NCI-H1092 treated with DMSO at 0.1 percent for 48 hours (cell line): ENCODE results near the gene ECHDC1.
"Not testable (repeated sequence)": the region's sequence is repeated elsewhere in the genome, so short reads cannot be mapped to it uniquely, and the experiment has no call there.

Experiments
- DNase-seq: peaks from one replicate; lab custom pipeline; 2025; lab: John Stamatoyannopoulos, UW

The ECHDC1 gene, protein sequence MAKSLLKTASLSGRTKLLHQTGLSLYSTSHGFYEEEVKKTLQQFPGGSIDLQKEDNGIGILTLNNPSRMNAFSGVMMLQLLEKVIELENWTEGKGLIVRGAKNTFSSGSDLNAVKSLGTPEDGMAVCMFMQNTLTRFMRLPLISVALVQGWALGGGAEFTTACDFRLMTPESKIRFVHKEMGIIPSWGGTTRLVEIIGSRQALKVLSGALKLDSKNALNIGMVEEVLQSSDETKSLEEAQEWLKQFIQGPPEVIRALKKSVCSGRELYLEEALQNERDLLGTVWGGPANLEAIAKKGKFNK

DNA sequence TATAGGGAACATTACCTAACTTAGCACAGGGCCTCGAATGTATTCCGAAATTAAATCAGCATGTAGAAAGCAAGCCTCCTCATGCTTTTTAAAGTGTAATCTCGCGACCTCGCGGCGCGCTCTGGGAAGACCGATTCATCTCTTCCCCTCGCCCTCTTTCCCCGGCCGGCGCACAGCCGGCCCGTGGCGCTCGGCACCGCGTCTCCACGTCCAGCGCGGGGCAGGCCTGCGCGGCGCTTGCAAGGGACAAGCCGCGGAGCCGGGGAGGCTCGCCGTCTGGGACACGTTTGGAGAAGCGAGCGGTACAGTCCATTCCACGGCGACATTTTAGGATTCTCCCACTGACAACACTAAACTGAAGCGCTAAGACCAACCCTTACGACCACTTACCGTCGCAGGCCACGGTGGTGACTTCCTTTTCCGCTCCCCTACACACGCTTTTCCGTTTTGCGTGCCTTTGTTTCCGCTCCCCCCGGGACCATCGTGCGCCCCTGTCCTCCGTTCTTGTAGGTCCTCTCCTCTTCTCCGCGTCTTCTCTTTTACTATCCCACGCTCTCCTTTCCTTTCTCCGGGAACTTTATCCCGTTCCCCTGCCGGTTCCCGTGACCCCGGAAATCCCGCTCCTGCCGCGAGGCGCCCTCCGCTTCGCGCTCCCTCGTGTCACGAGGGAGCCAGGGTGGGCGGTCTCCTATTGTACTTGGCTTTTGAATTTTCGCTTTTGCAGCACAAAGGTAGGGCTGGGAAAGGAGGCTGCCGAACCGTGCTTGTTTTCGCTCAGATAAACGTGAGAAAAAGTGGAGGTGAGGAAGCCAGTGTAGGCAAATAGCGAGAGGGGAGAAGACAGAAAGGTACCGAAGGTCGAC is at the start of gene ECHDC1:
Gene ECHDC1, minus strand, starts transcription at position 664 of the 863 bp plus-strand sequence. CDS start 12,581 bp downstream, outside the sequence.
- DNase-seq, result peak; percentile 72

DNA sequence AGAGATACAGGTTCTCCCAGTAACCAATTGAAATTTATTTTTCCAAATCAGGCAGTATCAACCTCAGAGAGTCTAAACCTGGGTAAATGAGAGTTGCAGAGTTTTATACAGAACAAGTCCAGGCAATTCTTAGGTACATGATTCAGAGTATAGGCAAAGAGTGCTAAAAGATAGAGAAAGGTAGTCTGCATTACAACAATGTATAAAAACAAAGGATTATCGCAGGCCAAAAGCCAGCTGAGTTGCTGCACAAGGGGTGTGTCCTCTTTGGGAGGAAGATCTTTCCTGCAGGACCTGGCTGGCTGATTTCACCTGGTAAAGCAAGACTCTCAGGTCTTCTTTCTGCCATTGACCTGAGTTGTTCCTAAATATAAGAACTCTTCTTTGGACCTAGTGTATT is 48.9 kb upstream of the ECHDC1 start:
- no peak for DNase-seq

DNA sequence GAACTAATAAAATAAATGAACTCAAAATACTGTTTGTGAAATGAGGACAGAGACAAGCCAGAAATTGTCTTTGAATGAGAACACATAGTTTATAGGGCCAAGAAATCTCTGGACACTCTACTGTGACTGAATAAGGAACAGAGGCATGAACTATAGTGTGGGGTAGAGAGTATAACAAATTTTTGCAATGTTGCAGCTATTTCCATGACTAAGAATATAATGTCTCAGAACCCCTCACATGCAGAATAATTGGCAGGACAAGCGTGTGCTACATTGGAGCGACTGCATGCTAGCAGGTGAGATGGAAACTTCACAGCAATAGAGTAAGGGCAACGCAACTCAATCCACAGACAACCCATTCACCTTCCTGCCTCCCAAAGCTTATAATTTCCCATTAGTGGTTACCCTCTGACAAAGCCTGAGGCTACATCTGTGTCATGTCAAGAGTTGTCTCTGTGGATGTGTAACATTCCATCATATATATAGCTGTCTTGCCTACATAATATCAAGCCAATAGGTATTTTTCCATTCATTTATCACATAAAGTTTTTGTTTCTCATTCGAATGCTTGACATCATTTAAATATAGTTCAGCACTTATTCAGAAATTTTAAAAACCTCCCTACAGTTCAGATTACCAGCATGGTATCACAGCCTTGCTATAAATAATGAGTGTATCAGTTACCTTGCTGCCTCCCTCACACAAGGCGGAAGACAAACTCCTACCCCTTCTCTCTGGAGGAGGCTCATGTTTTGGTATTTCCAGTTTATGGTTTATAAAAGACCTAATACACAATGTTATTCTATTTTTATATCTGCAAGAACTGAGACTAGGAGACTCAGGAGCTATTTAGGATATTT is 47.9 kb upstream of the ECHDC1 start:
- DNase-seq, result no peak

DNA sequence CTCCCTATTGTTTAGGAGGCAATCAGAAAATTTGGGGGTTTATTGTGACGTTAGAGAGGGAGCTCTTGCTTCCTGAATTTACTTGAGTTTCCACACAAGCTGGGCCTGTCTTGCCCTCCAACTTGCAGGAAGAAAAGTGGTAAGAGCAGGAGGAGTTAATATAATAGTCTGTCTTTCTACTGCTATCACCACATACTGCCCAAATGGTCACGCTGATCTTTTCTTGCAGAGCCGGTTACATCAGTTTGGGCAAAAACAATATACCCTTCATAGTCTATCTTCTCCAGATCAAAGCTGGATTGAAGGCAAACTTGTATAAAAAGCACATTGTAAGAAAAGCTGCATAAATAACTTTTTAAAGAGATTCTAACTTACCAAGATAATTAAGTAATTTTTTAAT is 46.3 kb upstream of the ECHDC1 start:
- DNase-seq, result no peak

DNA sequence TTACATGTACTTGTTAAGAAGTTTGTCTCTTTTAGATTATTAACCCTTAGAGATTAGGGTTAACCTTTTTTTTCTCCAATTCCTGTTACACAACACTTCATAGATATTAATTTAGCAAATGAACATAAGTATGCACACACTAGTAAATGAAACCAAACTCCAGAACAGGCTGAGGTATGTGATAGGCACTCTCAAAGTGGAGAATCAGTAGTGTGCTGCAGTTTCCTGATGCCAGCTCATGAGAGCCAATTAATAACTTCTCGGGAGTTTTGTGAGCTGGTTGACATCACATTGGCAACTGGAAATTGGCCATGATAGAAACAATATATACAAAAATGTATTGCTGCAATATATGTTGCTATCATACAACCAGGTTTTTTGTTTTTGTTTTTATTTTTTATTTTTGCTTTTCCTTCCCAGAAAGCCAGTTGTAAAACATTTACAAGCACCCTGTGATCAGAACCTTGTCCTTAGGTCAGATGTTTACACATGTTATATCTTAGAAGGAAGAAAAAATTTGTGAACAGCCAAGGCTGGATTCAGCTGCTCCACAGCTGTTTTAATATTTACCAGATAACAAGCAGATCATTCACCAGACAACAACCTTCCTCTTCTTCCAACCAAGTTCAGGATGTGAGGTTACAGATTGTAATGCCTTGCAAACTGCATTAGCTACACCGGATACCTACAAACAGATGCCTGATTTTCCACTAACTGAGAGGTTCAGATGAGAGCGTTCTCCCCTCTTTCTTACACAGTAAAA is 42.4 kb upstream of the ECHDC1 start:
- no peak for DNase-seq

DNA sequence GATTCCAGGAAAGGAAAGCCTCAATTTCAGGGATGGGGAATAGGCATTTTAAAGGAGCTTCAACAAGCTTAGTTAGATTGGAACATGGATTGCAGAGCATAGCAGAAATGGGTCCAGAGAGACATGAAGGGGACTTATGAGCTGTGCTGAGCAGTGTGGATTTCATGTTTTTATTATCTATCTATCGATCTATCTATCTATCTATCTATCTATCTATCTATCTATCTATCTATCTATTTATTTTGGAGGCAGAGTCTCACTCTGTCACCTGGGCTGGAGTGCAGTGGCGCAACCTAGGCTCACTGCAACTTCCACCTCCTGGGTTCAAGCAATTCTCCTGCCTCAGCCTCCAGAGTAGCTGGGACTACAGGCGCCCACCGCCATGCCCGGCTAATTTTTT is 41.4 kb upstream of the ECHDC1 start:
- DNase-seq, result not testable (repeated sequence)

DNA sequence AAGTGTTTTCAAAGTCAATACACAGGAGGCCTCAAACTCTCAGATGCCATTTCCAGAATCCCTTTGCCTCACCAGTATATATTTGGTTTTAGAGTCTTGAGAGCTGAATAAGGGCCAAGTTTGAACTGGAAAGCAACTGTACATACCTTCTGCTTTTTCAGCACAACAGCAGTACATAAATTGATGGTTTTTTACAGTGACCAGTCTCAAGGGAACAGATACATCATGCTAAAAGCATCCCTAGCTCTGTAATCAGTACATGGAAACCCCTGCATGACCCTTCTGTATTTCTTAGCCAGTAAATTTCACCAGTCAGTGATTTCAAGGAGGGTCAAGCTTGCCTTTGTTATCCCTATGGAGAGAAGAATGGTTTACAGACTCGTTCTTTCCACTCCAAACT is 40.6 kb upstream of the ECHDC1 start:
- no peak for DNase-seq

DNA sequence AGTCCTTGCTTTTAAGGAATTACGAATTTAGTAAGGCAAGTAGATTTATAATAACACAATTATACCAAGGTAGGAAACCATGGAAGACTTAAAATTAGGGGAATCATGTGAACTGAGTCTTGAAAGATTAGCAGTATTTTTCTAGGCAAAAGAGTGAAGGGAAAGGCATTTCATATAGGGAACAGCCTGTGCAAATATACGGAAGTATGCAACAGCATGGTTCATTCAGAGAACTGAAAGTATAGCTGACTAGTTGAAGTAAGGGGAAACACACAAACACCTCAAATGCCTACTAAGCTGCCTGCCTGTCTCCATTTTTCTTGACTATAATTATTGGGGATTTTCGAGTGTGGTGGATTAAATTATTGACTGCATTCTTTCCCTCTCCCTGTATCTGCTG is 39.0 kb upstream of the ECHDC1 start:
- no peak for DNase-seq

DNA sequence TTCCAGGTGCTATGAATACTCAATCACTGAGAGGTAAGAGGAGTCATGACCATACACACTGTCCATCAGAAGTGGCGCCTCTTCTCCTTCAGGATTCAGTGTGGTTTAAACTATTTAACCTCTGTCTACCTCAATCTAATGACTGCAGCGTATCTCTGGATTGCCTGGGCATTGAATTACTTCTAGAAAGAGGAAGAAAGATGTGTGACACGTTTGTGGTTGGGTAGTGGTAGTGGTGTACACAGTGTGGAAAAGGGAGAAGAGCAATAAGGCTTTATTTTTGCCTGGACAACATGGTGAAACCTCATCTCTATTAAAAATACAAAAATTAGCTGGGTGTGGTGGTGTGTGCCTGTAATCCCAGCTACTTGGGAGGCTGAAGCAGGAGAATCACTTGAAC is 38.0 kb upstream of the ECHDC1 start:
- DNase-seq, result no peak

DNA sequence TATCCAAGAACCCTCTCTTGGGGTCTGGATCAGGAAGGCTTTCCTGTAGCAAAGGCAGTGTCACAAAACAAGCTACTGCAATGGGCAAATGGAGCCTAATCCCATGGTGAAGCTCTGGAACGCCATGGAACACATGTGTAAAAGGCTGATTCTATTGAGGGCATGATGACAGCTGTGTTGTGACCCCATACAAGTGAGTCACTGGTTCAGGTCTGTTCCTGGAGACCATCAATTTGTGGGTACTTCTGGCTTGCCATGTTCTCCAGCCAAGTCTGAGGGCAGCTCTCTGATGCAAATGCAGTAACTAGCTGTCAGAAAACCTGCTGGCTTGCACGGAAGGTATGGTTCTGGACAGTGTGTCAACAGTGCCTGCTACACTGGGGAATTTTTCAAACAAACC is 33.3 kb upstream of the ECHDC1 start:
- DNase-seq, result no peak

DNA sequence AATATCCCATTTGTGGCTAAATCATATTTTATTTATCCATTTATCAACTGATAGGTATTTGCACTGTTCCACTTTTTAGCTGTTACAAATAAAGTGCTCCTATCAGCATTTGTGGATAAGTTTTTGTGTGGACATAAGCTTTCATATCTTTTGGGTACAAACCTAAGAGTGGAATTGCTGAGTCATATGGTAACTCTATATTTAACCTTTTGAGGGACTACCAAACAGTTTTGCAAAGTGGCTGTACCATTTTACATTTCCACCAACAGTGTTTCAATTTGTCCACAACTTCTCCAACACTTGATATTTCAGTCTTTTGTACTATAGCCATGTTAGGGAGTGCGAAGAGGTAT is 23.6 kb upstream of the ECHDC1 start:
- DNase-seq, result no peak

DNA sequence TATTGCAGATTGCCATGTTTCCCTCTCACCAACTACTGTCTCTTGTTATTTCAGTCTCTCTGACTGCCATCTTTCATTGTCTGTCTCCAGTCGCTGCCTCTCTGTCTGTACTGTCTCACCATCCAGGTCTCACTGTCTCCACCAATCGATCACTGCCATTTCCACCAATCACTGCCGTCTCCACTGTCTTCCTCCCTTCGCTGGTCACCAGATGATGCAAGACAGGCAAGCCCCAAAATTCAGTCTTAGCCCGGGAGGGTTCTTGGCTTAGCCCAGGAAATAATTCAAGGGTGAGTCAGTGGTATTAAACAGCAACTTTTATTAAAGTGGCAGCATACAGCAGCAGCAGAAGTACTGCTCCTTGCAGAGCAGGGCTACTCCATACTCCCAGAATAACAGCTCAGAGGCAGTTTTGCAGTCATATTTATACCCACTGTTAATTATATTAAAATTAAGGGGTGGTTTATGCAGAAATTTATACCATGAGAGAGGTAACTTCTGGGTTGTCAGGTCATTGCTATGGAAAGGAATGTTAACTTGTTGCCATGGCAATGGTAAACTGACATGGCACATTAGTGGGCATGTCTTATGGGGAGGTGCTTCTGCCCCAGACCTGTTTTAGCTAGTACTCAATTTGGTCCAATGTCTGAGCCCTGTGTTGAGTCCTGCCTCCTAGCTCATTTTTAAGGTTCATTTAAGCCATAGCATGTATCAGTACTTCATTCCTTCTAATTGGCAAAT is 23.0 kb upstream of the ECHDC1 start:
- DNase-seq, result no peak

DNA sequence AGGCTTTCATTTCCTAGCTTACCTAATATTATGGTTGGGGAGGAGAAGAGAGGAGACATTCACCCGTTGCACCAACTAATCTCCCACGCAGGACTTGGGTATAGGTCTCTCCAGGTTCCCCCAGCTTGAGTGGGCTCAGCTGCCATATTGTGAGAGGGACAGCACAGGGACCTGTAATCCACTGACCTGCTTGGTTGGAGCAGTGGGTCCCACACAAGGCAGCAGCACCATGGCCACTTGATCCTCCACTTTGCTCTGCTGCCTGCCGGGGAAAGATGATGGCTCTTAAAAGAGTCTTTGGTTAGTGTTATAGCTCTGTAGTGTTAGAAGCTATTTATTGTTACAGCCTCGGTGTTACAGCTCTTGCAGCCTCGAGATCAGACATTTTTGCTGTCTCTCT is 22.5 kb upstream of the ECHDC1 start:
- DNase-seq, result no peak

DNA sequence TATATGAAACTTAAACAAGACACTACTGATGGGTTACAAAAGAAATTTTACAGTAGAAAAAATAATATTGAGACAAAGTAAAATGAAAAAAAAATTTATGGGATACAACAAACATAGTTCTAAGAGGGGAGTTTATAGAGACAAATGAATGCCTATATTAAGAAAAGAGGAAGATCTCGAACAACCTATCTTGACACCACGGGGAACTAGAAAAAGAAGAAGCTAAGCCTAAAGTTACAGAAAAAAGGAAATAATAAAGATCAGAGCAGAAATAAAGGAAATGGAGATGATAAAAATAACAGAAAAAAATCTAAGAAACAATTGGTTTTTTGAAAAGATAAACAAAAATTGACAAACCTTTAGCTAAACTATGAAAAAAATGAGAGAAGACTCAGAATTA is 9.1 kb upstream of the ECHDC1 start:
- no peak for DNase-seq

DNA sequence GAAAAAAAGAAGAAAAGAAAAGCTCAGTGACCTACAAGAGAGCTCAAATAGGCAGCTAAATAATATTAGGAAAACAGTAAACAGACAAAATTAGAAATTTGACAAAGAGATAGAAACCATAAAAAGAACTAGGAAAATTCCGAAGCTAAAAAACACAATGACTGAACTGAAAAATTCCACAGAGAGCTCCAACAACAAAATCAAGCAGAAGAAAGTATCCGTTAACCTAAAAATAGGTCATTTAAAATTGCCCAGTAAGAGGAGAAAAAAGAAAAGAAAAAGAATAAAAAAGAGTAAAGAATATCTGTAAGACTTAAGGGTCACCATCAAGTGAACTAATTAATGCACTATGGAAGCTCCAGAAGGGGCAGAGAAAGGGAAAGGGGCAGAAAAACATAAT is 6.6 kb upstream of the ECHDC1 start:
- no peak for DNase-seq

DNA sequence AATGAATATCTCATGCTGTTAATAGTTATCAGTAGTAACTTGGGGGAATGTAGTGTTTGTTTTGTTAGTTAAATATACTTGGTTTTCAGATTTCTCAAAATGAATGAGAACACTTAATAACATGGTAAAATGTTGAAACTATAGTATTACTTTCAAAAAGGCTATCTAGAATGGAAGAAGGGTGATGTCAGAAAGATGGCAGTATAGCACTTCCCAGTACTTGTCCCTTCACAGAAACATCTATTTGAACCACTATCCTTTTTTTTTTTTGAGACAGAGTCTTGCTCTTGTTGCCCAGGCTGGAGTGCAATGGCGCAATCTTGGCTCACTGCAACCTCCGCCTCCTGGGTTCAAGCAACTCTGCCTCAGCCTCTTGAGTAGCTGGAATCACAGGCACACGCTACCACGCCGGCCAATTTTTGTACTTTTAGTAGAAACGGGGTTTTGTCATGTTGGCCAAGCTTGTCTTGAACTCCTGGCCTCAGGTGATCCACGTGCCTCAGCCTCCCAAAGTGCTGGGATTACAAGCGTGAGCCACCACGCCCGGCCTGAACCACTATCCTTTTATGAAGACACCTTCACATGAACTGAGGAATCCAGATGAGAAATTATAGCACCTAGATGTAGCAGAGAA is 4.7 kb upstream of the ECHDC1 start:
- DNase-seq, result no peak

DNA sequence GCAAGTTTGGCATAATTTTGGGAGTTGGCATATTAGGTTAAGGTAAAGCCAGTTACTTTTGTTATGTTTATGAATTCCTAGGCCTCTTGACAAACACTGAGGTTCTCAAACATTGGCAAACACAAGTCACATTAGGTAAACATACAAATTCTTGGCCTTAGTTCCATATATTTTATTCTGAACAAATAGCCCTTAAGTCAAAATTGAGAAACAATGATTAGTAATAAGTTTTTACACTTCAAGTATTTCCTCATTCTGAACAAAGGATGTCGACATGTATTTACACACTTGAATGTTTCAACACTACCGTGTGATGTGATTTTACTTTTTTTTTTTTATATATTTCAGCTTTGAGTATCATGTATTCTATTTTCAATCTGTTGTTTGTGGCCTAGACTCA is 3.8 kb upstream of the ECHDC1 start:
- DNase-seq, result no peak

DNA sequence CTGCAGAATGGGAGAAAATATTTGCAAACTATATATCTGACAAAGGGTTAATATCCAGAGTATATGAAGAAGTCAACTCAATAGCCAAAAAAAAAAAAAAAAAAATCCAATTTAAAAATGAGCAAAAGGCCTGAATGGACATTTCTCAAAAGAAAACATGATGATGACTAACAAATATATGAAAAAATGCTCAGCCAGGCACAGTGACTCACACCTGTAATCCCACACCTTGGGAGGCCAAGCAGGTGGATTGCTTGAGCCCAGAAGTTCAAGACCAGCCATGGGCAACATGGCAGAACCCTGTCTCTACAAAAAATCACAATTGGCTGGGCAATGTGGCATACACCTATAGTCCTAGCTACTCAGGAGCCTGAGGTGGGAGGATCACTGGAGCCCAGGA is 2.1 kb upstream of the ECHDC1 start:
- no peak for DNase-seq

DNA sequence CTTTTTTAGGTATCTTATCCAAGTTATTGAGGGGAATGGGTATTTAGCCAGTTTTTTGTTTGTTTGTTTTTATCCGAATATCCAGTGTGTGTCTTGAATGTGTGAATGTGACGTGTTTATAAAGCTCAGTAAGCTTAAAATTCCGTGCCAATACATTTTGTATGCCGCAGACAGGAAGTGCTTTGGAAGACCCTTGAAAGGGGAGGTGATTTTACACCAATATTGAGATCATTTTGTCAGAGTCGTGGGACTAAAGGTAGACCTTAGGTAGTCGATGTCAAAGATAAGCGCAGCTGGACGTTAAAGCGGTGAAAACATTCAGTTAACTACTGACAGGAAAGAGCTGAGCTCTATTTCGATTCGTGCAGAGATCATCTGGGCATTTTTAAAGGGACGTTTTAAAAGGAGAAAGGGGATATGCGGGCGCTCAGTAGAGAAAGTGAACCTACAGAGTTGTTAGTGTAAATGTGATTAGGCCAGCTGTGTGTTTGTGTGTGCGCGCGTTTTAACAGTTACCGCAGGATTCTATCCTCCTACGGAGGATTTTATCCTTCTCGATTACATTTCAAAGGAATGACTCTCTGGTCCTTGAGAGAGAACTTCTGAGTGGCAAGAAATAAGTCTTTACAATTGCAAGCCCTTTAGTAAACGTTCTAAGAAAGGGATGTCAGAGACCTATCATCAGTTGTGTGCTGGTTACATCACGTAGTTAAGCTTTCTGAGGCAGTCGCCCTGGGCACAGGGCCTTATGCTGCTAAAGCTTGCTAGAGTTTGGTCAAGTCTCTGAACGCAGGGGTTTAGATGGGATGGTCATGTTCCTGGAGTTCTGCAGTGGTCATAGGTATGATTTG is 625 bp upstream of the ECHDC1 start:
- DNase-seq, result peak; percentile 51
